Ishikawa (cell line): Measurements from ENCODE around the gene ALDH1L1.

Experiments
- CEBPB ChIP-seq: IDR thresholded peaks from 2 replicates; pipeline ENCODE4 v1.6.1; 2012
- CREB1 ChIP-seq: IDR thresholded peaks from 2 replicates; pipeline ENCODE4 v1.6.1; 2012; ENCODE audit warnings: low read depth
- EGR1 ChIP-seq: IDR thresholded peaks from 2 replicates; pipeline ENCODE4 v1.6.1; 2012
- EP300 ChIP-seq: IDR thresholded peaks from 2 replicates; pipeline ENCODE4 v1.6.1; 2012; ENCODE audit warnings: borderline replicate concordance
- FOXM1 ChIP-seq: IDR thresholded peaks from 2 replicates; pipeline ENCODE4 v1.6.1; 2012; ENCODE audit warnings: low read depth, borderline replicate concordance
- NFIC ChIP-seq: IDR thresholded peaks from 2 replicates; pipeline ENCODE4 v1.6.1; 2012
- RAD21 ChIP-seq: IDR thresholded peaks from 2 replicates; pipeline ENCODE4 v1.6.1; 2012; ENCODE audit warnings: low read depth
- TAF1 ChIP-seq: IDR thresholded peaks from 2 replicates; pipeline ENCODE4 v1.6.1; 2012; ENCODE audit warnings: low read depth, mild to moderate bottlenecking
- TCF12 ChIP-seq: IDR thresholded peaks from 2 replicates; pipeline ENCODE4 v1.6.1; 2012; ENCODE audit warnings: low read depth
- TEAD4 ChIP-seq: IDR thresholded peaks from 2 replicates; pipeline ENCODE4 v1.6.1; 2012
- YY1 ChIP-seq: IDR thresholded peaks from 2 replicates; pipeline ENCODE4 v1.6.1; 2012; ENCODE audit warnings: low read depth
- ZBTB7A ChIP-seq: IDR thresholded peaks from 2 replicates; pipeline ENCODE4 v1.6.1; 2012; ENCODE audit warnings: low read depth
- TF ChIP-seq, protein P1 (sequence below): IDR thresholded peaks from 2 replicates; pipeline ENCODE4 v1.6.1; 2012
- TF ChIP-seq, protein P2 (sequence below): IDR thresholded peaks from 2 replicates; pipeline ENCODE4 v1.6.1; 2012; ENCODE audit warnings: low read depth, mild to moderate bottlenecking
- TF ChIP-seq, protein P3 (sequence below): IDR thresholded peaks from 2 replicates; pipeline ENCODE4 v1.6.1; 2012

The ALDH1L1 gene

DNA sequence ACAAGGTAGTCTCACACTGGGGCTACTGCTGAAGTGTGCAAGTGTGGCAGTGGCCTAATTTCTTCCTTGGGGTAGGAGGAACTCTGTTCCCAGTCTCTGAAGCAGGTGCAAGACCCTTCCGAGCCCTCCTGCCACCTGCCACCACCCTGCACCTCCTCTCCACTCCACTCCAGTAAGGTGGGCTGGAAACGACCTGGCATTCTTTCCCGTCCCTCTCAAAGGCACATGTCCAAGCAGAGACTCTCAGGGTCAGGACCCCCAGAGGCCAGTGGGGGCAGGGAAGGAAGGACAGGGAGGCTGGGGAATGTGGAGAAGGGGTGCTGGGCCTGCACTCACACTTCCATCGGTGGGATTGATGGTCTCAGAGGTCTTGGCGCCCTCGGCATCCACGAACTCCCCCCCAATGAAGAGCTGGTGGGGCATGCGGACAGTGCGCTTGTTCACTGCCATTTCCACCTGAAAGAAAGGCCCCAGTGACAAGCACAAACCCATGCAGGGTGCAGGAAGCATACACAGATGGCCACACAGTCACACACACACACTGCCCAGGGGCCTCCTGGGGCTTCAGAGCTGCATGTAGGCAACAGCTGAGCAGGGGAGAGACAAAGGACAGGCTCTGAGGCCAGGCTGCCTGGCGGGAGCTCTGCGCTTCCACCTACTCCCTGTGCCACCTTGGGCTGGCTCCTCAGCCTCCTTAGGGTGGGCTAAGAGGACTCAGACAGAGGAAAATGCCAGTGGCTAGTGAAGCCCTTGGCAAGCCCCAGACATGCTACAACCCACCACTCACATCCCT, 43.8 kb downstream of the ALDH1L1 start:
- TF ChIP-seq CREB1 (no peak), ZBTB7A (no peak), TEAD4 (no peak), NFIC (no peak), YY1 (no peak), TAF1 (no peak), CEBPB (no peak), EP300 (no peak), RAD21 (no peak), EGR1 (no peak)
- TF ChIP-seq, protein P1, sequence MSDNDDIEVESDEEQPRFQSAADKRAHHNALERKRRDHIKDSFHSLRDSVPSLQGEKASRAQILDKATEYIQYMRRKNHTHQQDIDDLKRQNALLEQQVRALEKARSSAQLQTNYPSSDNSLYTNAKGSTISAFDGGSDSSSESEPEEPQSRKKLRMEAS = no peak

DNA sequence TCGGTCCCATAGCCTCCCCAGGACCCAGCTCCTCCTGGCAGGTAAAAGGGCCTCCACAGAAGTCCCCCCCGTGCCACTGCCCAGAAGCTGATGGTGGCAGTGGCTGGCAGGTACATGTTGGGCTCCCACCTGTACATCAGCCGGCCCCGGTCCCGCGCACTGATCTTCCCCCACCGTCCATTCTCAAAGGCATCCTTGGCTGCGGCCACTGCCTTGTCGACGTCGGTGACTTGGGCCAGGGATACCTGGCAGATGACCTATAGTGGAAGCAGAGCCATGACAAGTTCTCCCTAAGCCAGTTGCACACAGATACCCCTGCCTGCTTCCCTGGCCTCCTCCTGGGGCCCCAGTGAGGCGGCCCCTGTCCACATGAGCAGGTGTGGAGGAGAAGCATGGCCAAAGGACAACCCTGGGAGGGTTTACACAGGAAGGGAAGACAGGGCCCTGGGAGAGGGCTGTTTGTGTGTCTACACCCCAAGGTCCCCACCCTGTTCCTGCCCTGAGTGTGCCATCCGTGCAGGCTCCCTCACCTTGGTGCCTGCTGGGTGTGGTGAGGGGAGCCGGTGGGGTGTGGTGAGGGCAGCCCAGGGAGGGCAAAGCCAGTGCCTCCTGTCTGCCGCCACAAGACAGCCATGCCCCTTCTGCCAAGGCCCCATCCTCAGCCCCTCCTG, 44.8 kb downstream of the ALDH1L1 start:
- no peak for TF ChIP-seq EGR1
- no peak for TF ChIP-seq TEAD4
- TF ChIP-seq, protein P2, sequence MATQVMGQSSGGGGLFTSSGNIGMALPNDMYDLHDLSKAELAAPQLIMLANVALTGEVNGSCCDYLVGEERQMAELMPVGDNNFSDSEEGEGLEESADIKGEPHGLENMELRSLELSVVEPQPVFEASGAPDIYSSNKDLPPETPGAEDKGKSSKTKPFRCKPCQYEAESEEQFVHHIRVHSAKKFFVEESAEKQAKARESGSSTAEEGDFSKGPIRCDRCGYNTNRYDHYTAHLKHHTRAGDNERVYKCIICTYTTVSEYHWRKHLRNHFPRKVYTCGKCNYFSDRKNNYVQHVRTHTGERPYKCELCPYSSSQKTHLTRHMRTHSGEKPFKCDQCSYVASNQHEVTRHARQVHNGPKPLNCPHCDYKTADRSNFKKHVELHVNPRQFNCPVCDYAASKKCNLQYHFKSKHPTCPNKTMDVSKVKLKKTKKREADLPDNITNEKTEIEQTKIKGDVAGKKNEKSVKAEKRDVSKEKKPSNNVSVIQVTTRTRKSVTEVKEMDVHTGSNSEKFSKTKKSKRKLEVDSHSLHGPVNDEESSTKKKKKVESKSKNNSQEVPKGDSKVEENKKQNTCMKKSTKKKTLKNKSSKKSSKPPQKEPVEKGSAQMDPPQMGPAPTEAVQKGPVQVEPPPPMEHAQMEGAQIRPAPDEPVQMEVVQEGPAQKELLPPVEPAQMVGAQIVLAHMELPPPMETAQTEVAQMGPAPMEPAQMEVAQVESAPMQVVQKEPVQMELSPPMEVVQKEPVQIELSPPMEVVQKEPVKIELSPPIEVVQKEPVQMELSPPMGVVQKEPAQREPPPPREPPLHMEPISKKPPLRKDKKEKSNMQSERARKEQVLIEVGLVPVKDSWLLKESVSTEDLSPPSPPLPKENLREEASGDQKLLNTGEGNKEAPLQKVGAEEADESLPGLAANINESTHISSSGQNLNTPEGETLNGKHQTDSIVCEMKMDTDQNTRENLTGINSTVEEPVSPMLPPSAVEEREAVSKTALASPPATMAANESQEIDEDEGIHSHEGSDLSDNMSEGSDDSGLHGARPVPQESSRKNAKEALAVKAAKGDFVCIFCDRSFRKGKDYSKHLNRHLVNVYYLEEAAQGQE = no peak
- no peak for TF ChIP-seq RAD21
- TF ChIP-seq, protein P1 = no peak
- no peak for TF ChIP-seq TCF12
- no peak for TF ChIP-seq CEBPB
- no peak for TF ChIP-seq EP300
- no peak for TF ChIP-seq TAF1
- TF ChIP-seq CREB1 = no peak
- TF ChIP-seq, protein P3, sequence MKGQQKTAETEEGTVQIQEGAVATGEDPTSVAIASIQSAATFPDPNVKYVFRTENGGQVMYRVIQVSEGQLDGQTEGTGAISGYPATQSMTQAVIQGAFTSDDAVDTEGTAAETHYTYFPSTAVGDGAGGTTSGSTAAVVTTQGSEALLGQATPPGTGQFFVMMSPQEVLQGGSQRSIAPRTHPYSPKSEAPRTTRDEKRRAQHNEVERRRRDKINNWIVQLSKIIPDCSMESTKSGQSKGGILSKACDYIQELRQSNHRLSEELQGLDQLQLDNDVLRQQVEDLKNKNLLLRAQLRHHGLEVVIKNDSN = no peak
- no peak for TF ChIP-seq NFIC
- TF ChIP-seq ZBTB7A = no peak
- no peak for TF ChIP-seq YY1

DNA sequence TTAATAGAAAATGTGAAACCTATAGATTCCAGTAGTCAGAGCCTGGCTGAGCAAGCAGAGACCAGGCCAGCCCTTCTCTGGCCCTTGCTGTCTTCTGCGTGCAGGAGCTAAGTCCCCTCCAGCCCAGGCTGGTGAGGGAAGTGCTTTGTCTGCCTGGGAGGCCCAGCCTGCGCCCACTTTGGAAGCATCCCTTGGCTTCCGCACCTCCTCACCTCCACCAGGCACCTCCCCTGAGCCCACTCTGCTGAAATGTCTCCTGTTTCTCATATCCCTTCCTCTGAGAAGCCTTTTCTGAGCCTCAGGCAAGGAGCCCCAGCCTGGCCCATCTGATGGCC, 45.3 kb downstream of the ALDH1L1 start:
- TF ChIP-seq EP300 (no peak), TAF1 (no peak), EGR1 (no peak), CEBPB (no peak), TCF12 (no peak)

DNA sequence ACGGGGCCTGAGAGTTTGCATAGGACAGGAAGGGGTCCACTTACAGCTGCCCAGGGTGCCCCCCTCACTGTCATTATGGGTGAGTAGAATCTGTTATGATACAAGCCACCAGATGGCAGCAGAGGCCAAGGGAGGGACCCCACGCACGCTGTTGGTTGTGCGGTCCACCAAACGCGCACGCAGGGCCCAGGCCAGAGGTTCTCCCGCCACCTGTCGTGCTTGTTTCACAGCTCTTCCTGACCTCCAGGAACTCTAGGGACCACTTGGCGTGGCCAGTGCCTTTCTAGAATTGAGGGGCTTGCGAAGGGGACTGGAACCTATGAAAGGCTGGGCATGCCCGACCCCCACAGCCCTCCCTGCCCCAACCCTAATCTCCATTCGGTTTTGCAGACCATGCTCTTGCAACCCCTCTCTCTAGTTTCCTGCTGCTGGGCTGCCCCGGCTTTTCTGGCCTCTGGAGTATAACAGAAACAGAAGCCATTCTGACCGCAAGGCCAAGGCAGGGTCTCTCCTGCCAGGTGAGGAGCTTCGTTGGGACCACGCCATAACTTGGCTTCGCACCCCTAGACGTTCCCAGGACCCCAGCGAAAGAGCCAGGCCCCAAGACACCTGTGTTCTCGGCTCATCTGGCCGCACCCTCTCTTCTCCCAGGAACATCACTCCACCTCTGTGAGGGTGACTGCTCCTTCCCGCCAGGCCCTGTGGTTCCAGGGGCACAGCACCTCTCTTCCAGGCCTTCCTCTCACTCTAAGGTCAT, 46.0 kb downstream of the ALDH1L1 start:
- TF ChIP-seq EGR1 (no peak), TEAD4 (no peak), RAD21 (peak; percentile 96), TAF1 (no peak), TCF12 (no peak), EP300 (no peak), YY1 (no peak), FOXM1 (no peak), CREB1 (no peak), NFIC (no peak), CEBPB (no peak), ZBTB7A (no peak)
- TF ChIP-seq, protein P1 = peak; percentile 53; the same call in 1 of the 2 replicates
- TF ChIP-seq, protein P2 = no peak
- TF ChIP-seq, protein P3 = no peak

DNA sequence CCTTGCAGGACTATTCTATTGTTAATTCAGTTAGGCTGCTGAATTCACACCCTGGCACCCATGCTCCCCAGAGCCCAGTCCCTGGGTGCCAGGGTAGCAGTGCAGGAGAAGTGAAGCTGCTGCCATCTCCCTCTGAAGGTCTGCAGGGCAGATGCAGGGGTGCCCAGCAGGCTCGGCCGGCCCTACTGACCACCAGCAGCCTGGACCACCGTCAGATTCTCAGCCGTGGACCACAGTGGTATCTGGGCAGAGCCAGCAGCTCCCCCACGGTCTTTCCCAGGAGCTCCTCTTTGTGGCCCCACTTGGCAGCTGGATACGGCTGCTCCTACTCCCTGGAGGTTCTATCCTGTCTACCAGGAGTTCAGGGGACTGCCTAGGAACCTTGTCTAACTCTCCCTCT, 46.8 kb downstream of the ALDH1L1 start:
- TF ChIP-seq TAF1 (no peak), YY1 (no peak), ZBTB7A (no peak), RAD21 (no peak), FOXM1 (no peak), NFIC (no peak), TEAD4 (no peak), TCF12 (no peak)
- TF ChIP-seq, protein P1 = no peak
